GM10847 (cell line): ENCODE results near the gene RHEX.
"Not testable (repeated sequence)": the region's sequence is repeated elsewhere in the genome, so short reads cannot be mapped to it uniquely, and the experiment has no call there.

Experiments used
- POLR2A ChIP-seq: IDR thresholded peaks from 2 replicates; pipeline ENCODE4 v1.6.1; 2011; ENCODE audit not compliant: insufficient read length; ENCODE audit errors: extremely low read depth

RHEX gene, protein sequence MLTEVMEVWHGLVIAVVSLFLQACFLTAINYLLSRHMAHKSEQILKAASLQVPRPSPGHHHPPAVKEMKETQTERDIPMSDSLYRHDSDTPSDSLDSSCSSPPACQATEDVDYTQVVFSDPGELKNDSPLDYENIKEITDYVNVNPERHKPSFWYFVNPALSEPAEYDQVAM

DNA sequence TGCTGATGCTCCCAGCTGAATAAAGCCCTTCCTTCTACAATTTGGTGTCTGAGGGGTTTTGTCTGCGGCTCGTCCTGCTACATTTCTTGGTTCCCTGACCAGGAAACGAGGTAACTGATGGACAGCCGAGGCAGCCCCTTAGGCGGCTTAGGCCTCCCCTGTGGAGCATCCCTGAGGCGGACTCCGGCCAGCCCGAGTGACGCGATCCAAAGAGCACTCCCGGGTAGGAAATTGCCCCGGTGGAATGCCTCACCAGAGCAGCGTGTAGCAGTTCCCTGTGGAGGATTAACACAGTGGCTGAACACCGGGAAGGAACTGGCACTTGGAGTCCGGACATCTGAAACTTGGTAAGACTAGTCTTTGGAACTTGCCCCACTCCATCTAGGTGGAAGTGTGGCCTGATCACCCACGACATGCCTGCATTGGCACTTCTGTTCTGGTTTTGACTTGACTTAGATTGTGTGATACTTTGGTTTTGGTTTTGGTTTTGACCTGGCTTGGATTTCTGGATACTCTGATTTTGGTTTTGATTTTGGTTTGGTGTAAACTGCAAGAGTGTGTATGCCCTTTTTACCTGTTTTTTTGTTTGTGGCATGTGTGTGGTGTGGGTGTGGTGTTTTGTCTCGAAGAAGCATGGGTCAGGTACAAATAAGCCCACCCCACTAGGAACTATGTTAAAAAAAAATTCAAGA is at the start of gene RHEX:
RHEX (plus strand) TSS at position 255 of the 692 bp plus-strand sequence. CDS start 44,656 bp downstream, outside the sequence.
- TF ChIP-seq POLR2A = not testable (repeated sequence)

DNA sequence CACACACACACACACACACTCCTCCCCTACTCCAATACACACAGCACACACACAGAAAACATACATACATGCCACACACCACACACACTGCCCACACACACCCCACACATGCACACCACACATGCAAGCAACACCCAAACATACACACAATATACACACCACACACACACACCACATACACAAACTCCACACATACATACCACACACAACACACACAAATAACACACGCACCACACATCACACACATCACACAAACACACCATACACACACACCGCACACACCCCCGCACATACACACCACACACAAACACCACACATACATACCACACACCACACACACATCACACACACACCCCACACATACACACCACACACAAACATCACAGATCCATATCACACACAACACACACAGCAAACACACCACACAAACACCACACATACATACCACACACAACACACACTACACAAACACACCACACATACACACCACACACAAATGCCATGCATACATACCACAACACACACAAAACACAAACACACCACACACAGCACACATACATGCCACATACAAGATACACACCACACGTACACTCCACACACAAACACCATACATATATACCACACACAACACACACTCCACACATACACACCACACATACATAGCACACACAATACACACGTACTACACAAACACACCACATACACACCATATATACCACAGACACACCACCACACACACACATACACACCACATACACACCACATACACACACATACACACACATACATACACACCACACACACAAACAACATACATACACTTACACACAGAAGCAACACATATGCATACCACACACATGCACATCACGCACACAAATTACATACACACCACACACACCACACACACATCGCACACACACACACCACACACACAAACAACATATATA is 48.8 kb upstream of the RHEX start:
- no peak for TF ChIP-seq POLR2A

DNA sequence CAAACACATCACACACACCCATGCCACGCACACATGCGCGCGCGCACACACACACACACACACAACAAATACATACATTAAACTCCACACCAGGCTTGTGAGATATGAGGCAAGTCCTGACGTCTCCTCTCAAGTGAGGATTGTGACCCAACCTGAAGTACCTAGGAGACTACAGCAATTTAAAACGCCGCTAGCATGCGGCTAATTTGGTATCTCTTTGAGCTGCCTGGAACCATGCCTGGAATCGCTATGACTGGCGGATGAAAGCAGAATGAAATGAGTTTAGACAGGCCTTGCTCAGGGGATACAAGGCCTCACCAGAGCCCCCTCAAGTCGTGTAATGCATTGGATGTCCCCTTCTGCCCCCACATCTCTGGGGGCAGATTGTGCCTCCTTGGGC is 48.1 kb upstream of the RHEX start:
- TF ChIP-seq POLR2A = no peak

DNA sequence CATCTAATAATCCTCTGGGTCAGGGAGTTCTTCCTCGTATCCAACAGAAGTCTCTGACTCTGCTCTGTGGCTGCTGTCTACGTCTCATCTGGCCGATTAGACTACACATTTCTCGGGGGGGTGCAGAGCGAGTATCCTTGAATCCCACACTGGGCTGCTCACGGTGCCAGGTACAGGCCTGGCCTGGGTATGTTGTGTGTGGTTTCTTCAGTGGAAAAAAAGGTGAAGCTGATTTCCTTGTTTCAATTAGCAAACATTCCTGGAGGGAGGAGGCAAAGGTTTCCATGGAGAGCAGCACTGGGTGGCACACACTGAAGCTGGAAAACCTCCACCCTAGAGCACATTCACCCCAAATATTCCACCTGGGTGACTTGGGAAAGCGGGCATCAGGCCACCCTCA is 47.7 kb upstream of the RHEX start:
- no peak for TF ChIP-seq POLR2A

DNA sequence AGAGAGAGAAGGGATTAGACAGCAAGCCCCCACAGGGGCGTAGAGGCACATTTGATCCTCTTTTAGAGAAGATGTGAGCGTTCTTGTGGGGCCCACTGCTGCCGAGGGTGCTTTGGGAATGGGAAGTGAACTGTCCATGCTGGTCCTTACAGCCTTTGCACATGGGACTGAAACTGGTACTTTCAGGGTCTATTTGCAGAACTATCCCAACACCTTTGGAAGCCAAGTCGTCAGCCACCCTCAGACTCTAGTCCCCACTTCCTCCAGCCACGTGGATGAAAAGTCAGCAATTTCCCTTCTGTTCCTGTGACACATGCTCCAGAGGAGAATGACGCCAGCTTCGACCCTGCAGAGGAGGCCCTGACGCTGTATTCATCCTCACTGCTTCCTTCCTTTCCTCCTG is 47.2 kb upstream of the RHEX start:
- TF ChIP-seq POLR2A = no peak

DNA sequence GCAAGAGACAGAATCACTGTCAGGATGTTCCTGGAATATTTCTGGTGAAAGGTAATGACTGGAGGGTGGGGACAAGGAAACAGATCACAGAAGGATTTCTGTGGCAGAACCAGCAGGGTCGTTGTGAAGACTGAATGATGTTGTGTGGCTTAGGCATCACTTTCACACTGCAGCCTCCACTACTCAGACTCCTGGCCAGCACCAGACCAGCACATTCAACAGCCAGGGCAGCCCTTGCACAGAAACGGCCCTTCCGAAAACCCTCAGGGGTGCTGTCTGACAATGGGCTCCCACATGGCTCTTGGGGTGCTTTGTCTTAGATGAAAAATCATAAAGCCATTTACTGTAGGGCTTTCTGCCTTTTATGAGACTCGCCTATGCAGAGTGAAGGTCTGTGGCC is 46.0 kb upstream of the RHEX start:
- TF ChIP-seq POLR2A = no peak

DNA sequence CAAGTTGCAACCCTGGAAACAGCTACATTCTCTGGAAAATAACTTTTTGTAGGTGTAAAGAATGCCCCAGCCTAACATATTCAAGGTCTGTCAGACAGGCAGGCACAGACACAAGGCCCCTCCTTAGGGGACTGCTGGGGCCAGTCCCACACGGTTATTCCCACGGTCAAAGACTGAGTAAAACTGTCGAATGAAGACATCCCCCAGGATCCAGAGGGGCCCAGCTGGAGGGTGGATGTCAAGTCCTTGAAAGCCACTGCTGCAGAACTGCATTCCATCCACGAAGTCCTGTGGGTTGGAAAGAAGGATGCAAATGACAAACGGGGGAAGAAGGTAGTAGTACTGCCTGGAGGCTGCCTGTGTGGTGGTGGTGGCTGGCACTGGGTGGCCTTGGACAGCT is 42.9 kb upstream of the RHEX start:
- no peak for TF ChIP-seq POLR2A

DNA sequence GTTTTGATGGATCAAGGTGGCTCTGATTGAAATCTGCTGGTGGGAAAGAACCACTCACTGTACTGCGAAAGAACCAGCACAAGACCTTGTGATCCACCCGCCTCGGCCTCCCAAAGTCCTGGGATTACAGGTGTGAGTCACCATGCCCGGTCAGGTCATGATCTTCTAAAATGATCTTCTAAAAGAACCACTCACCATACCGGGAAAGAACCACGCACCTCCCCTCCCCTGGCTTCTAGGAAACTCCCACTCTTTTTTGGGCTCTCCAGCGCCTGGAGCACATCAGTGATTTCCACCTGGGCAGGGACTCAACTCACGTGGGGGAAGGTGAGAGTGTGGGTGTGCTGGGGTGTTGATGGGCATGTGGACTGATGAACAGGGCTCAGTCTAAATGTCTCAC is 41.9 kb upstream of the RHEX start:
- no peak for TF ChIP-seq POLR2A

DNA sequence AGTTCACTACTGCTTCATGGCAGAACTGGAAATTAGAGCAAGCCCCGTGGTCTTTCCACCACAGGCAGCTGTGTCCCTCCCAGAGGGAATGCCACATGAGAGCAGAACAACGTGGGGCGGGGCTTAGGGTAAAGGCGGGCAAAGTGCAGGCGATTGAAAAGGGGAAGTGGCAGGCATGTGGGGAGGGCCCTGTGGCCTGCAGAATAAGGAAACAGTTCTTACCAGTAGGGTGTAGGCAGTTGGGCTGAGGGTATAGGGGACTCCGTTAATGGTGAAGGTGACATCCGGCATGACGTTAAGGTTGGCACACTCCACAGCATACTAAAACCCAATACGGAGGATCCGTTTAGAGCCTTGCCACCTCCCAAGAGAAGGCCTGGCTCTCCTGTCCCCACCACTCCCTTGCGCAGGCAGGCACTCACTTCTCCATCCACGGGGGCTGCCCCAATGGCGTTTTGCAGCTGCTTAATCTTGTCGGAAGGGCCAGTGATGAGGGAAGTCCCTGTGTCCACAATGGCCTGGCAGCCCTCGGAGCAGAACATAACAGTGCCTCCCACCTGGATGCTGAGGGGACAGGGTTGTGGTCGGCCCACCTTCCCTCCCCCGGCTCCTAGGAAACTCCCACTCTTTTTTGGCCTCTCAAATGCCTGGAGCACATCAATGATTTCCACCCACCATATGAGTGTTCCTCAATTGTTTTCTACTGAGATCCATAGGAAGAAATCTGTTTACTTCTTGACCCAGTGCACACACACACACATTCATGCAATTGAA is 40.7 kb upstream of the RHEX start:
- TF ChIP-seq POLR2A = no peak

DNA sequence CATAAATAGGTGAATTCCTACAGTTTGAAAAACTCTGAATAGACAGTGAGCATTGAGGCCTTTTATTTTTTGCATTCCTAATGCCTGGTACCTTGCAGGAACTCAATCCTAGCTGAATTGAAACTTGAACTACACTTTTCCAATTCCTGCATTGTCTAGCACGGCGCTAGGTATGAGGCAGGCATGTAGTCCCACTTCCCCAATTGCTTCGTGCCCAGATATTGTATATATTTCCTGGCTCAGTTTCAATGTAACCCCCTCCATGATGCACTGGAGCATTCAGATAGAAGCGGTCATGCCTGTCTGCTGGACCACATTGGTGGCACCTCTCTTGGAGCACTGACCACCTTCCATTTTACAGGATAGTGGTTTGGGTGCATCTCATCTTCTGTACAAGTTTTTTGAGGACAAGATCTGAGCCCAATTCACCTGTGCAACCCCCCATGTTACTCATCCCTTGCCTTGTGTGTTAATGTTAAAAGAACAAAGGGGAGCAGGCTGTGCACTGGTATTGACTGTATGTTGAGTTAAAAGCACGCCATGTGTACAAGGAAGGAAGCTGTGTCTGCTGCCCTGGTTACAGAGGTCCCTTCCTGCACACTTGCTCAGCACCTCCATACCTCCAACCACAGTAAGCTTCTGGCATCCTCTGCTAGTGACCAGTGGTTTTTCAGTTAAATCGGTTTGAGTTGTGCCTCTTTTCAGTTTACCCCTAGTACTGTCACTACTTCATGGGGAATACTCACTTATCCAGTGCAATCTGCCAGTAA is 39.8 kb upstream of the RHEX start:
- no peak for TF ChIP-seq POLR2A

DNA sequence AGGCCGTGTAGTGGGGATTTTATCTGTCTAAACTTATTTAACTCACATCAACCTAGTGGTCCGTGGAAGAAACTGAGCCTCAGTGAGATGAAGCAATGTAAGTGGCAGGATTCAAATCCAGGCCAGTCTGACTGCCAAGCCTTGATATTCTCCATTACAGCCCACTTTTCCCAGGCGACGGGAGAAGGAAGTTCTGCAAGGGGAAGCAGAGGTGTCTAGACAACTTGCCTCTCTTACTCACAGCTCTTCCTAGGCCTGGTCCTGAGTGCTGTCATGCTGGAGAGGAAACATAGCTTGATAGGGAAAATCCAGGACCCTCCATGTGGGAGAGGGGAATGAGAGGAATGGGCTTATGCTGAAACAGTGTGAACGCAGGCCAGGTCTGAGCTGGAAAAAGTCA is 38.4 kb upstream of the RHEX start:
- TF ChIP-seq POLR2A = no peak

DNA sequence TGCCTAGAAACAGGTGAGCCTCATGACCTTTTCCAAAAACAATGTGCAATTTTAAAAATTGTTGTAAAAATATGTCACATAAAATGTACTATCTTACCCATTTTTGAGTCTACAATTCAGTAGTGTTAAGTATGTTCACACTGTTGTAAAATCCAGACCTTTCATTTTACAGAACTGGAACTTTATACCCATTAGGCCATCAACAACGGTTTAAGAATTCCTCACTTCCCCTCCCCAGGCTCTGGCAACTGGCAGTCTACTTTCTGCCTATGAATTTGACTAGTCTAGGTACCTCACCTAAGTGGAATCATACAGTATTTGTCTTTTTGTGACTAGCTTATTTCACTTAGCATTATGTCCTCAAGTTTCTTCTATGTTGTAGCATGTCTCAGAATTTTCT is 37.9 kb upstream of the RHEX start:
- no peak for TF ChIP-seq POLR2A

DNA sequence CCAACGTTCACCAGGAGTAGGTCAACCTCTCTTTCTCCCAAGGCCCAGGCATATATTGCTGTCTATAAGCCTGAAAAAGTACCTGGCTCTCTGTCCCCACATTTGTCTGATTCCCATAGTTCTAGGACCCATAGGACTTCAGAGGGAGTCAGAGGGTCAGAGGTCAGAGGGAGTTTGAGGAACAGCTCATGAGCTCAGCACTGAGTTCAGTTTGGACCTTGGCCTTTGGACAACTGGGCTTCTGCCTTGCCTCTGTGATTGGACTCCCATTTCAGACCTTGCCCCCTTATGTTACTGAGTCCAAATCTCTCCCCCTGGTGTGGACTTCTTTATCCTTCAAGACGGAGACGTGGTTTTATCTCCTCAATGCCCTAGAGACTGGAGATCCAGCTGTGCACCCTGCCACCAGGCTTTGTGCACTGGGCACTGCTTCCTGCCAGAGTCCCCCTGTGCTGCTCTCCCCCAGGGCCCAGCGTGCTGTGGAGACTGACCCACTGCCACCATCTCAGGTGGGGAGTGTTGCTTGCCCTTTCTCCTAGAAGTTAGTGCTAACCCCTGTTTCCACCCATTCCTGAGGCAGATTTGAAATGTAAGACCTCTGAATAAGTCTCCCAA is 32.5 kb upstream of the RHEX start:
- TF ChIP-seq POLR2A = no peak

DNA sequence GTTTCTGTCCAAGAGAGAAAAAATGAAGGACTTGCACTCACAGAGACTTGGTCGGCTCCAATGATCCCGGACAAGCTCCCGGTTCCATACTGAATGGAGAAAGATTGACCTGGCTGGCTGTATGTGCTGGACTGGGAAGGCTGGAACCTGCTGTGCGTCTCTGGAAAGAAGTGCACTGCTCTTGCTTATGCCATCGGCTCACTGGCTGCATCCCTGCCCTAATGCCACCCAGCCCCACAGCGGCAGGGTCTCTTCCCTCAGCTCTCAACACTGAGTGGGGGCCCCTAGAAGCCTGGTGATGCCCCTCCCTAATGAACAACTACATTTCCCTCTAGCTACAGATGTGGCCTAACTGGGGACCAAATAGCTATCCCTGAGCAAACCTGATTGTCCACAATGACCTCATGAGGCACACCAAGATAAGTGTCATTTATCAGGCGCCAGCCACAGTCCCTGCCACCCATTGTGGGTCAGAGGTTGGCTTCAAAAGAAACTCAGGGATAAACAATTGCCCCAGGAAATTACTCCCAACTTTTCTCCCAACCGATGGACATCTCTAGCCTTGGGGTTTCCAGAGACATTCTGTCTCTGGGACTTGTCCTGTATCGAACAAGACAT is 31.9 kb upstream of the RHEX start:
- no peak for TF ChIP-seq POLR2A
